ENCODE measurements around the gene PSG7.
A peak's percentile ranks its signal among the peaks of the same experiment; 100 is the strongest.
"Not testable (repeated sequence)": the region's sequence is repeated elsewhere in the genome, so short reads cannot be mapped to it uniquely, and the experiment has no call there.

PSG7 gene

GRCh38 chr19:42912941-42913340 is 24.1 kb downstream of the PSG7 start:
- not testable (repeated sequence) for DNase-seq

DNA sequence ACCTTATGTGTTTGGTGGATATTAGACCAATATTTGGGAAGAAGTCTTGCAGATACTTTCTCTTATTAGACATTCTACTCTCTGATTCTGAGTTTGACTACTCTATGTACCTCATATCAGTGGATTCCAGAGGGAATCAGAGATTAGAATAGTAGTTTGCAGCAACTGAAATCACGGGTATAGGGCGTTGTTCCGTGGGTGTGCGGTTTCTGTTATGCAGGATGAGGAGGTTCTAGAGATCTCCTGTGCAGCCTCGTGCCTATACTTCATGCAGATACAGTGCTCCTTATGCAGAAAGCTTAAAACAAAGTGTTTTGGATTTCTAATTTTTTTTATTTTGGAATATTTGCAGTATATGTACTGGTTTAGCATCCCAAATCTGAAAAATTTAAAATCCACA is 25.3 kb downstream of the PSG7 start:
- DNase-seq, result not testable (repeated sequence)

GRCh38 chr19:42906162-42906561 is 30.8 kb downstream of the PSG7 start:
- DNase-seq, result not testable (repeated sequence)

GRCh38 chr19:42900561-42900960 is 36.4 kb downstream of the PSG7 start:
- DNase-seq, result not testable (repeated sequence)

GRCh38 chr19:42899674-42900073 is 37.3 kb downstream of the PSG7 start:
- not testable (repeated sequence) for DNase-seq

DNA sequence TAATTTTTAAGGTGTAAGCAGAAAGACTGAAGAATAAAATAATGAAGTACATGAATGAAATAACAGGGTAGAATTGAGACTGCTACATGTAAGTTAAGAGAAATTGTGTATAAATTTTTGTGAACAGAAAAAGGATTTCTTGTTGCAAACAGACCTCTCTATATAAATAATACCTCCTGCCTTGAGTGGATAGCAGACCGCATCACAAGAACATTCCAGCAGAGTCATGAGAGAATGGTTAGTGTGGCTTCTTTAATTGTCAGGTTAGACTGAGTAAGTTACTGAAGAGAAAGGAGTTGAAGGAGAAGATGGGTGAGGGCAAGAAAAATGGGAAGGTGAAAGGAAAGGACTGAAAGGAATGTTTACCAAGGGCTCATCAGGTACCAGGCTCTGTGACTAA is 37.9 kb downstream of the PSG7 start:
- DNase-seq, result not testable (repeated sequence)

- DNase-seq, result not testable (repeated sequence)
These were observed 38.4 kb downstream of the PSG7 start for GRCh38 chr19:42898656-42899055.

GRCh38 chr19:42897729-42898128 is 39.3 kb downstream of the PSG7 start:
- not testable (repeated sequence) for DNase-seq

- not testable (repeated sequence) for DNase-seq
These were observed 46.6 kb downstream of the PSG7 start for GRCh38 chr19:42890446-42890845.

DNA sequence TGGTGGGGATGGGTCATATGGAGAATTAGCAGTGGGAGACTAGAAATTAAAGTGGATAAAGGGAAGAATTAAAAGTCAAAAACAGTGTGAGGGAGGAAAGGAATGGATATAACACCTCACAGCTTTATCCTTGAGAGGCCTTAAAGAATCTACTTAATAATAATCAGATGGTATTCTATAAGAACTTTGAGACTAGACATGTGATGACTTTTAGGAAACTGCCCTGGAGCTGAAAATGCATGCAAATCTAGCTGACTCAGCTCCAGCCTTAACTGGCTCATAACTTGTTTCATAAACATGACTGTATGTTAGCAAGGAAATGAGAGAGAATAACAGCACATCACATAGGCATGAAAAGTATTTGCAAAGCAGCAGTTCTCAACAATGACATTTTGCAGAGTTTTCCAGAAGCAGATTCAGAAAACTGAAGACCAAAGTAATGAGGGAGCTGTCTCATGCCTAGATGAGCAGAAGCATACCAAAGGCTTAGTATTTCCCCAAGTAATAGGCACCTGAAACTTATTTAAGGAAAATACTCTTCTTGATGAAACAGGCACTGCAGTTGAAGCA is 49.0 kb downstream of the PSG7 start:
- not testable (repeated sequence) for DNase-seq

DNA sequence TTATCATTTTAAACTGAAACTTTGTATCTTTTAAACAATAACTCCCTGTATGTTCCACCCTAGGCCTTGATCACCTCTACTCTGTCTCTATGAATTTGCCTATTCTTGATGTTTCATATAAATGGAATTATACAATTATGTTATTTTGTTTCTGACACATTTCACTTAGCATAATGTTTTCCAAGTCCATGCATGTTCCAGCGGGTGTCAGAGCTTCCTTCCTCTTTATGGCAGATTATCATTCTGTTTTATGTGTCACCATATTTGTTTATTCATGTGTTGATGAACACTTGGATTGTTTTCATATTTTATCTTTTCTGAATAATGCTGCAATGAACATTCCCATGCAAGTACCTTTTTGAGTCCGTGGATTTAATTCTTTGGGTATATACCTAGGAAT is 54.3 kb downstream of the PSG7 start:
- DNase-seq, result not testable (repeated sequence)

DNA sequence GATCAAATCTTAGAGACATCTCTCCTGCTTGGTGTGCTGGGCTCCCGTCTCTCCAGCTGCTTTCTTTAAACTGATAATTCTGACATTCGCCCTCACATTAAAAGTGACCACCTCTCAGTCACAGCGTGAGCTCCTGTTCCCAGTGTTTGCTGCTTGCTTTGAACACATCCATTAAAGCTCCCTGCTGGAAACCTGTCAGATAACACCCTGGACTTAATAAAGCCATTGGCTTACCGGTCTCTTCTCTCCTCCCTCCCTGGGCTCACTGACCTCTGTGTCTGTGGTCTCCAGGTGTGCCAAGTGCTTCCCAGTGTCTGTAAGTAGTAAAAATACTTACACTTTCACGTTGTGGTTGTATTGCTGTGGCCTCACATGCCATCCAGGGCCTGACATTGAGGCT is 55.0 kb downstream of the PSG7 start:
- DNase-seq, result not testable (repeated sequence)

DNA sequence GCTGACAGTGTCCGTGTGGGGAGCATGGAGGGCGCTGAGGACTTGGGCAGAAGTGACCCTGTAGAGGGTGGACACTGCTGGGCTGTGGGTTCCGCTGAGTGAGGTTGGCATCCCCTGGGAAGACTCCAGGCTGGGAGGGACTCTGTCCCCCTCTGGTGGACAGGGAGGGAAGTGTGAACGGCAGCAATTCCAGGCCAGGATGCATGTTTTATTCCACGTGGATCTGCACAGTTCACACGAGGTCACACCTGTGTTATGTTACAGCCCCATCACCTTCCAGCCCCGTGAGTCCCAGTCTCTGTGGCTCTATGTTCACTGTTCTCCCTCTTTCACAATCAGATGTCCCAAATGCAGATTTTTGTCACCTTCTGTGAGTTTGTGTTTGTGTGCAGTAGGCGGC is 55.7 kb downstream of the PSG7 start:
- peak in 1 of 2 experiments; percentile 3 for DNase-seq

DNA sequence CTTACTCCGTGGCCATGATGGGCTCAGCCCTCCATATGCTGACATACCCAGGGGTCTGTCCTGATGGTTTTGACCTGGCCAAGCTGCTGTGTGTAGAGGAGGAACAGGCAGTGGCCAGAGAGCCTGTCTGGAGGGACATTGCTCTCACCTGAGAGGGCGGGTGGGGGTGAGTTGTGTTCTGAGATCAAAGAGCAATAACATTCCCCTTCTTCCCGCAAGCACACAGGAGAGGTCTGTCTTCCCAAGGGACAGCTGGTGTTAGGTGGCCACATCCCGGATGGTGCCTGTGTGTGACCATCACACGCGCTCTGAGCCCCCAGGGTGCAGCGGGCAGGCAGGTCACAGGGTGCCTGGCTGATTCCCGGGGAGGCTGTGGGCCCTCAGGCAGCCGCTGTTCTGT is 56.4 kb downstream of the PSG7 start:
- DNase-seq, result not testable (repeated sequence)

- no peak for DNase-seq
These were observed 57.4 kb downstream of the PSG7 start, which contains the start of gene PSG1 for GRCh38 chr19:42879613-42880012. Gene PSG1 (minus strand): TSS chr19:42879713. CDS start chr19:42879581, 132 bp downstream.

- DNase-seq, result not testable (repeated sequence)
These were observed 60.4 kb downstream of the PSG7 start for GRCh38 chr19:42876596-42876995.

DNA sequence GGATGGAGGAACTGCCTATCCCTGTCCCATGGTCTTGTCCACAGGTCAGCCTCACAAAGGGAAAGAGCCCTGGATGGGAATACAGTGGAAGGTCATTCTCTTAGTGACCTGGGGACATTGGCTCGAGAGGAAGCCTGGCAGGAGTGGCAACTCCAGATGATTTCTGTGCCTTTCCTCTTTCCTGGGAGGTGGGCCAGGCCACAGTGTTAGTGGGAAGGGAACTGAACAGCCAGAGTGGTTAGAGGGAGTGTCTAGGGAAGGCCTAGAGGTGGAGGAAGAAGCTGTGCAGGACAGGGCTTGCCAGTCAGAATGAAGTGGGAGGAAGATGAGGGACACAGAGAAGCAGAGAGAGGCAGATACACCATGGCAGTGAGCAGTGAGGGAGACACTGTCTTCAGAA is 61.1 kb downstream of the PSG7 start:
- DNase-seq, result not testable (repeated sequence)

DNA sequence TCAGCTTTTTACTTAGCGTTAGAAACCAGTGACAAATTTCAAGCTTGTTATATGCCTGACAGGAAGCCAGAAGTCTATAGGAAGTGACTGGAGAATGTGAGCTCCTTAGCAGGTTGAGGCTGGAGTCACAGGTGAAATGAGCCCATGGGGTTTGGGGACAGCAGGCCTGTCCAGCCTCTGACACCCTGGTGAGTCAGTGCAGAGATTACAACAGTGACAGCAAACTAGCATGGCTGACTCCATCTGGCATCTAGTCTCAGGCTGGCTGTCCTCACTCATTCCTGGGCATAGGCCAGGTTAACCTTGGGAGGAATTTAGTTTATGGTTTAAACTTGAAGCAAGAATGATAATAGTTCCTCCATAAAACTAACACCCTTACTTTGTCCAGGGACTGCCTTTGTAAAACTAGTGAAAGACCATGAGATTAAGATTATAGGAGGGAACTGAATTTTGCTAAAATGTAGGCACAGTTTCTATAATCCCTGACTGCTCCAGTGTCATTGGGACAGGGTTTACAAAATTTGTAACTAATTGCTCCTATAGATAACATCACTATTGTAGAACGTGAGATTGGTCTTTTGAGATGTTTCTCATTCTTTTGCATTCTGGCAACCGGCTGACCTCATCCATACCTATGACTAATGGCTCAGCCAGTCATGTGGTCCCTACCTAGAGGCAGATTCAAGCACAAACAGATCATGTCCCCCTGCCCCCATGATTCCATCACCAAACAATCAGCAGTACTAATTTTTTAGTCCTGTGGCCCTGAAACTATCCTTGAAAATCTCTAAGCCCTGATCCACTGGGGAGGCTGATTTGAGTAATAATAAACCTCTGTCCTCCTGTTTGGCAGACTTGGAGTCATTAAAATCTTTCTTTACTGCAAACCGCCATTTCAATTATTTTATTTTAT is 61.9 kb downstream of the PSG7 start:
- not testable (repeated sequence) for DNase-seq

DNA sequence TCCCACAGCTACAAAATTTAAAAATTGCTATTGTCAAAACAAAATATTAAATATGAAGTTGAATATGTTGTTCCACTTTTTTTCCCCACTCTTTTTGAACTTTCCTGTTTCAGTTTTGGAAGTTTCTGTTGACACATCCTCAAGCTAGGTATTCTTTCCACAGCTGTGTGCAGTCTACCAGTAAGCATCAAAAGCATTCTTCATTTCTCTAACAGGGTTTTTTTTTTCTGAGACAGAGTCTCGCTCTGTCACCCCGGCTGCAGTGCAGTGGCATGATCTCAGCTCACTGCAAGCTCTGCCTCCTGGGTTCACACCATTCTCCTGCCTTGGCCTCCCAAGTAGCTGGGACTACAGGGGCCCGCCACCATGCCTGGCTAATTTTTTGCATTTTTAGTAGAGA is 62.9 kb downstream of the PSG7 start:
- not testable (repeated sequence) for DNase-seq
